GM12878 (cell line): ENCODE results near the gene KIF21B. TPM values are rescaled to one million over a fixed set of nuclear protein-coding genes. Genes with fewer than 3 reads are reported as not detected.

ENCODE experiments used
- ATAC-seq: fragments of 200-7000 bp; cut with Tn5 transposase; 3 replicates; pipeline ENCODE4 v1.9.1; 2020; ENCODE audit warnings: mild to moderate bottlenecking, moderate library complexity
- BruUV-seq: library from RNA; stranded (reverse); fragments of 400-500 nt; replicated peaks from 2 replicates; lab custom pipeline; 2021; lab: Mats Ljungman, UMichigan
- CTCF ChIA-PET: fragments of 300-600 bp; sonication (Branson Sonifier 250); formaldehyde crosslinking; extraction: SDS; loops from one replicate; lab custom pipeline; 2021; ENCODE audit warnings: inconsistent platforms; lab: Yijun Ruan, JAX
- POLR2A ChIA-PET: fragments of 350-600 bp; formaldehyde crosslinking; extraction: SDS; loops from one replicate; lab custom pipeline; 2021; ENCODE audit warnings: inconsistent platforms; lab: Charles Lee
- RAD21 ChIA-PET: fragments of 300-600 bp; sonication (Branson Sonifier 250); formaldehyde crosslinking; loops from one replicate; lab custom pipeline; 2023; ENCODE audit warnings: antibody characterized with exemption; ENCODE audit not compliant: unreplicated experiment; lab: Charles Lee
- SMC1A ChIA-PET: fragments of 300-600 bp; sonication (Branson Sonifier 250); formaldehyde crosslinking; loops from one replicate; lab custom pipeline; 2023; ENCODE audit not compliant: unreplicated experiment, uncharacterized antibody; lab: Charles Lee
- DNase-seq: peaks from one replicate; pipeline ENCODE4 v3.0.0-alpha.2; 2011; ENCODE audit warnings: low read depth, low spot score
- FAIRE-seq: peaks from 3 replicates; lab custom pipeline; 2011; peaks lifted over from hg19 to GRCh38; lab: Jason Lieb, UNC
- H2AFZ ChIP-seq: 2 replicates; pipeline ENCODE4 v1.6.0; 2011; ENCODE audit warnings: low read depth, low read length, control low read depth; ENCODE audit not compliant: control insufficient read depth
- H3K27ac ChIP-seq: 2 replicates; pipeline ENCODE4 v1.5.1; 2011; ENCODE audit warnings: control low read depth; ENCODE audit not compliant: control insufficient read depth, insufficient read depth
- H3K27me3 ChIP-seq, 2 experiments: replicated peaks in 1 of 2; 2 replicates each; pipeline versions ENCODE4 v1.6.0 to v1.6.1; 2011; ENCODE audit warnings: low read length in 1 of 2; ENCODE audit not compliant: control insufficient read depth in 2 of 2, insufficient read depth in 2 of 2
- H3K36me3 ChIP-seq, 2 experiments: 2 replicates each; pipeline ENCODE4 v1.5.1; 2011; ENCODE audit warnings: low read length in 1 of 2; ENCODE audit not compliant: control insufficient read depth in 2 of 2, insufficient read depth in 2 of 2
- H3K4me1 ChIP-seq: 2 replicates; pipeline ENCODE4 v1.6.1; 2011; ENCODE audit warnings: mild to moderate bottlenecking, low read length, moderate library complexity, mixed read lengths; ENCODE audit not compliant: control insufficient read depth, insufficient read depth
- H3K4me2 ChIP-seq: 2 replicates; pipeline ENCODE4 v1.6.0; 2011; ENCODE audit warnings: control low read depth; ENCODE audit not compliant: control insufficient read depth, insufficient read depth
- H3K4me3 ChIP-seq: fragments of 200-600 bp; sonication (generic); 2 replicates; pipeline ENCODE4 v1.5.1; 2016
- H3K79me2 ChIP-seq: 2 replicates; pipeline ENCODE4 v1.6.0; 2011; ENCODE audit warnings: low read length; ENCODE audit not compliant: control insufficient read depth, insufficient read depth
- H3K9ac ChIP-seq: 2 replicates; pipeline ENCODE4 v1.8.0; 2011; ENCODE audit warnings: low read length, control low read depth, mixed read lengths; ENCODE audit not compliant: control insufficient read depth, insufficient read depth
- H3K9me3 ChIP-seq: replicated peaks from 3 replicates; pipeline ENCODE4 v1.5.1; 2011; ENCODE audit warnings: mild to moderate bottlenecking, low read length; ENCODE audit not compliant: control insufficient read depth, insufficient read depth
- H4K20me1 ChIP-seq: 2 replicates; pipeline ENCODE4 v1.6.0; 2011; ENCODE audit not compliant: control insufficient read depth, insufficient read depth
- CBX3 ChIP-seq: fragments of 200-600 bp; sonication (generic); IDR thresholded peaks from 2 replicates; pipeline ENCODE4 v1.6.1; 2016; ENCODE audit warnings: low read depth, borderline replicate concordance
- EED ChIP-seq: sonication (generic); IDR thresholded peaks from 2 replicates; pipeline ENCODE4 v1.6.1; 2016; ENCODE audit warnings: antibody characterized with exemption, low read depth
- ETV6 ChIP-seq, 2 experiments: fragments of 450-650 bp in 1 of 2; IDR thresholded peaks in 1 of 2; conservative IDR thresholded peaks in 1 of 2; 2 replicates each; pipeline ENCODE4 v1.6.1; 2014; ENCODE audit warnings: antibody characterized with exemption in 1 of 2, borderline replicate concordance in 1 of 2, low read depth in 1 of 2, mild to moderate bottlenecking in 1 of 2, moderate library complexity in 1 of 2
- JUND ChIP-seq: IDR thresholded peaks from 2 replicates; pipeline ENCODE4 v1.6.1; 2012; ENCODE audit warnings: low read depth, mild to moderate bottlenecking, low read length, improper control_type of control experiment, moderate library complexity
- MYB ChIP-seq: fragments of 150-350 bp; IDR thresholded peaks from 2 replicates; pipeline ENCODE4 v1.6.1; 2014; ENCODE audit warnings: mild to moderate bottlenecking, low read depth, low read length, borderline replicate concordance
- MYC ChIP-seq: IDR thresholded peaks from 2 replicates; pipeline ENCODE4 v1.6.1; 2011; ENCODE audit warnings: mild to moderate bottlenecking, low read length, moderate library complexity, inconsistent platforms; ENCODE audit not compliant: insufficient read depth, insufficient replicate concordance, insufficient read length, severe bottlenecking
- NFYB ChIP-seq: IDR thresholded peaks from 2 replicates; pipeline ENCODE4 v1.6.1; 2011; ENCODE audit warnings: low read depth, mild to moderate bottlenecking, low read length, improper control_type of control experiment, moderate library complexity; ENCODE audit not compliant: insufficient read depth
- PAX5 ChIP-seq: IDR thresholded peaks from 2 replicates; pipeline ENCODE4 v1.6.1; 2011; ENCODE audit warnings: low read depth, low read length, borderline replicate concordance
- SIN3A ChIP-seq: IDR thresholded peaks from 2 replicates; pipeline ENCODE4 v1.6.1; 2012; ENCODE audit warnings: low read depth, low read length, improper control_type of control experiment
- SIX5 ChIP-seq: IDR thresholded peaks from 2 replicates; pipeline ENCODE4 v1.6.1; 2011; ENCODE audit warnings: mild to moderate bottlenecking, low read depth, low read length, moderate library complexity; ENCODE audit not compliant: severe bottlenecking
- TCF7 ChIP-seq: IDR thresholded peaks from 2 replicates; pipeline ENCODE4 v1.6.1; 2014; ENCODE audit warnings: antibody characterized with exemption, borderline replicate concordance
- ZNF622 ChIP-seq: fragments of 450-650 bp; IDR thresholded peaks from 2 replicates; pipeline ENCODE4 v1.6.1; 2017; ENCODE audit warnings: mild to moderate bottlenecking, inconsistent platforms
- WGBS: methylation state at CpG from one replicate; pipeline ENCODE4 v1.1.6; 2016; ENCODE audit warnings: low lambda C conversion rate; ENCODE audit not compliant: insufficient replicate concordance, insufficient coverage; ENCODE audit errors: missing lambda C conversion rate; 5-methylcytosine and 5-hydroxymethylcytosine counted together
- in situ Hi-C: fragments of 300-500 bp; cut with MboI; formaldehyde crosslinking; loops from 9 replicates; pipeline ENCODE4 v1.14.3; 2018; ENCODE audit warnings: mixed read lengths
- intact Hi-C: fragments of 100-400 bp; cut with micrococcal nuclease; formaldehyde crosslinking; loops from one replicate; pipeline ENCODE4 v1.14.2; 2022; ENCODE audit not compliant: unreplicated experiment
- polyA plus RNA-seq, 11 experiments: library from polyadenylated mRNA; depleted of rRNA in 4 of 11; unstranded in 6 of 11; stranded (reverse) in 5 of 11; fragments of >200 nt; fragmentation: Nextera tagmentation in 4 of 11; fragmentation: Illumina TruSeq in 1 of 11; extraction: Ambion mirVana in 4 of 11; extraction: Trizol in 1 of 11; gene quantifications; 1 replicate in 1 of 11; 2 replicates in 10 of 11; pipeline versions ENCODE4 v1.2.1 to v1.2.3, GENCODE V29; 2011 to 2016; ENCODE audit warnings: inconsistent platforms in 2 of 11, missing spikeins in 2 of 11, low read depth in 1 of 11
- total RNA-seq, 4 experiments: library from RNA; depleted of rRNA in 3 of 4; stranded (reverse); fragments of >200 nt in 3 of 4; fragmentation: Illumina TruSeq in 1 of 4; extraction: Trizol in 1 of 4; gene quantifications; 2 replicates each; pipeline versions ENCODE4 v1.2.1 to v1.2.3, GENCODE V29; 2013 to 2021
- TF ChIP-seq, protein P1 (sequence below): IDR thresholded peaks from 2 replicates; pipeline ENCODE4 v1.6.1; 2012; ENCODE audit warnings: low read length, inconsistent platforms

Gene KIF21B
- total and polyA plus RNA-seq, 10 of the 15 experiments (the other 5 are each of a cell fraction or from before 2014, with no cell fraction given): 2.3 to 47.7 (median 12.6) TPM

DNA sequence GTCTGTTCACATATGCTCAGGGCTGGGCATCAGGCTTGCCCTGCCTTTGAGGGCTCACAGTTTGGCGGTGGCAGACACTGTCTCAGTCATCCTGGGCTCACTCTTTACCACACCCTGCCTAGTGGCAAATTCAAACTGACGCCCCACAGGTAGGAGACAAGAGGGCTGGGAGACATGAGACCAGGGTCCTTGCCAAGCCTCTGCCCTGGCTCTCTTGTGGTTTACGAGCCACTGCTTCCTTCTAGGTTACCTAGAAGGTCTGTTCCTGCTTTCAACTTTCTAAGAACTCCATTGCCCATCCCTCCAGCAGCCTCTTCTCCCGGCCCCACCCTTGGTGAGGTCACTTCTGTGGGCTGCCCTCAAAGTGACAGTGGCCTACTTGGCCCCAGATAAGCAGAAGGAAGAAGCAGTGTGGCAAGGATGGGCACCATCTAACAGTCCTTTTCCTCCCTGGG, 10.5 kb downstream of the KIF21B start:
- no peaks in the 10 kb centered on the region for H3K27me3 ChIP-seq
- H3K4me2 ChIP-seq: no peak overlapping the region
- H4K20me1 ChIP-seq: no peaks in the 10 kb centered on the region
- no peak overlapping the region for H3K27ac ChIP-seq
- peaks cover 21% of the 10 kb centered on the region for H3K79me2 ChIP-seq
- FAIRE-seq (no peak), ATAC-seq (no peak), DNase-seq (no peak)
- intact Hi-C loops: no loop called here
- ChIA-PET POLR2A (interaction anchor here (0.6 kb wide), 1 partner anchor 335 kb away, joined by 3 read pairs; no protein-coding TSS in a partner anchor), CTCF (interaction anchor here (1.5 to 4.9 kb wide), 3 partner anchors 9 to 41 kb away, joined by 4 to 30 read pairs (median 10); no protein-coding TSS in a partner anchor), RAD21 (no interaction called here), SMC1A (interaction anchor here (0.8 kb wide), 1 partner anchor 9 kb away, joined by 3 read pairs; no protein-coding TSS in a partner anchor)
- 67% methylated on average over 4 of the region's 4 CpGs for WGBS
- H3K9me3 ChIP-seq: no peaks in the 10 kb centered on the region
- peaks cover 0 to 10% of the 10 kb centered on the region in 2 experiments; a peak in 2 of 4 replicates for H3K36me3 ChIP-seq
- no peak overlapping the region for H3K4me3 ChIP-seq
- TF ChIP-seq EED: no peak
- TF ChIP-seq TCF7: no peak
- no peak for TF ChIP-seq NFYB
- TF ChIP-seq MYB: no peak
- no peak for TF ChIP-seq ZNF622
- no peak for TF ChIP-seq SIN3A
- TF ChIP-seq, protein P1, sequence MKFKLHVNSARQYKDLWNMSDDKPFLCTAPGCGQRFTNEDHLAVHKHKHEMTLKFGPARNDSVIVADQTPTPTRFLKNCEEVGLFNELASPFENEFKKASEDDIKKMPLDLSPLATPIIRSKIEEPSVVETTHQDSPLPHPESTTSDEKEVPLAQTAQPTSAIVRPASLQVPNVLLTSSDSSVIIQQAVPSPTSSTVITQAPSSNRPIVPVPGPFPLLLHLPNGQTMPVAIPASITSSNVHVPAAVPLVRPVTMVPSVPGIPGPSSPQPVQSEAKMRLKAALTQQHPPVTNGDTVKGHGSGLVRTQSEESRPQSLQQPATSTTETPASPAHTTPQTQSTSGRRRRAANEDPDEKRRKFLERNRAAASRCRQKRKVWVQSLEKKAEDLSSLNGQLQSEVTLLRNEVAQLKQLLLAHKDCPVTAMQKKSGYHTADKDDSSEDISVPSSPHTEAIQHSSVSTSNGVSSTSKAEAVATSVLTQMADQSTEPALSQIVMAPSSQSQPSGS: no peak
- no peak for TF ChIP-seq SIX5
- TF ChIP-seq MYC: no peak
- TF ChIP-seq JUND: no peak
- TF ChIP-seq CBX3: no peak
- TF ChIP-seq PAX5: no peak
- TF ChIP-seq ETV6 (conservative IDR thresholded peaks at IDR 0.05 in 1 of 2, IDR thresholded peaks at IDR 0.05 in 1 of 2; ENCODE audit: borderline replicate concordance in 1 of 2, low read depth in 1 of 2): no peak
- no peak overlapping the region for H2AFZ ChIP-seq
- H3K4me1 ChIP-seq: peaks cover 21% of the 10 kb centered on the region
- BruUV-seq: no TSS peak
- H3K9ac ChIP-seq: no peak overlapping the region
- in situ Hi-C loops: no loop called here
